HTERT RPE-1 (cell line): ENCODE data around the gene FOXO6.

Source experiments
- in situ Hi-C: fragments of 300-500 bp; cut with MboI; formaldehyde crosslinking; loops from 4 replicates; pipeline ENCODE4 v1.14.3; 2020; ENCODE audit warnings: low sequenced_read_pairs

FOXO6 gene

DNA sequence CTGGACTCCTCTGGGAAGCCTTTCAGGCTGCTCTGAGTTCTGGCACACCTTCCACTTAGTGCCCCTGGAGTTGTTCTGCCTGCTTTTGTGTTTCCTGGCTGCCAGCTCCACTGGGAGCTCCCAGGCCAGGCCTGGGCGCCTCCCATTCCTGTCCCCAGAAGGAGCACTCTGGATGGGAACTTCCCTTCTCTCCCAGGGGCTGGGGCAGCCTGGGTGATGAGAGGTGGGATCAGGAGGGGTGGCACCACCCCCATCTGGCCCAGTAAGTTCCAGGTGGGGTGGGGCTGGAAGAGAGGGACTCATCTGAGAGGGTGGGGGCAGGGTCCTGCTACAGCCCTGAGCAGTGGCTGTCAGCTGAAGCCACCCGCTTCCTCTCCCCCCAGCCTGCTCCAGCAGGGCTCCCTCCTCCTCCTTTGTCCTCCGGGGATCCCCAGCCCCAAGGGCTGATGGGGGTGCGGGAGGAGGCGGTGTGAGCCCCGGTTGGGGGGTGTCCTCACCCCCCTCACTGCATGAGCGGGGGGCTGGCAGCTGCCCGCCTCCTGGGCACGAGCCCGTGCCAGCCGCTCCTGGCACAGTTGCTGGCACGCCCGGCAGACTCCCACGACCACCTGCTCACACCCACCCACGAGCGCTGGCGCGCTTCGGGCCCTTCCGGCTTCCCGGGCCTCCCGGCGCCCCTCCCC is 4.7 kb downstream of the FOXO6 start:
- in situ Hi-C loops: no loop called here

DNA sequence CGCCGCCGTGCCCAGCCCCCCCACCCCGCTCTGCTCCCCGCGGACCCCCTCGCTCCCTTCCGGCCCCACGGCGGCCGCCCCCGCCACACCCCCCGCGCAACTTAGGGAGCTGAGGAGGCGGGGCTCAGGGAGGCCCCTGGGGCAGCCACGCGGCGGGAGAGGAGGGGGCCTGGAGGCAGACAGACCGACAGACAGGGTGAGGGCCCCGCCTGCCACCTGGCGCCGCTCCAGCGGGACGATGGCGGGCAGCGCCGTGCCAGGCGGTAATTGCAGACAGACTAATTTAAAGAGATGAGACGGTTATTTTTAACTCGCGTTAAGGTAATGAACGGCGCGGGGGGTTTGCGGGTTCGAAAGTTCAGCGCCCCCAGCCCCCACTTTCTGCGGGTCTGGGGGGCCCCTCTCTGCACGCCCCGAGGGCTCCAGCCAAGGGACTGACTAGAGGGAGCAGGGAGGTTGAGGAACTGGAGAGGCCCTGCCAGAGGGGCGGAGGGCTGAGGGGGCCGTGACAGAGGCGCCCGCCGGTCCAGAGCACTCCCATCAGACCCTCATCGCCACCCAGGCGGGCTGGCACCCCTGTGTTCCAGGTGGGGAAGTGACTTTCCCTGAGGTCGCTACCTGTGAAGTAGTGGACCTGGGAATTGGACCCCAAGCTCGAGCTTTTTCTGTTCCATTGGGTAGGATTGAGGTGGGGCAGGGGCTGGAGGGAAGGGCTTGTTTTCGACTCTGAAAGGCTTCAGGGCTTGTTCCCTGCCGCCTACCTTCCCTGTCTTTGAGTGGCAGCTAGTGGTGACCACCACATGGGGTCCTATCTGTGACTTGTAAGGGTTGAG is 5.4 kb downstream of the FOXO6 start:
- in situ Hi-C loops: no loop called here

DNA sequence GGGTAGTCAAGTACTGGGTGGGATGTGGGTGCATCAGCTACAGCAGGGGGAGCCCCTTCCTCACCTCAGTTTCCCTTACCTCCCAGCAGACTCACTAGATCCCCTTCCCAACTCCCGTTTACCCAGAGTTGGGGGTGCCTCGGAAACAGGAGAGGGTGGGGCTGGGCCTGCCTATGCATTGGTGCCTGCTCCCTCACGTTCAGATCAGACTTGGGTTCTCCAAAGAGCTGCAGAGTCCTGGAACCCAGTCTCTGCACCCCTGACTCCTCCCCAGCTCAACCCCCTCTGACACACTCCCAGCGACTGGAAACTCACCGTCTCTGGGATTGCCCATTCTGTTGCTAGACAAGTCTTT is 6.0 kb downstream of the FOXO6 start:
- in situ Hi-C loops: no loop called here

DNA sequence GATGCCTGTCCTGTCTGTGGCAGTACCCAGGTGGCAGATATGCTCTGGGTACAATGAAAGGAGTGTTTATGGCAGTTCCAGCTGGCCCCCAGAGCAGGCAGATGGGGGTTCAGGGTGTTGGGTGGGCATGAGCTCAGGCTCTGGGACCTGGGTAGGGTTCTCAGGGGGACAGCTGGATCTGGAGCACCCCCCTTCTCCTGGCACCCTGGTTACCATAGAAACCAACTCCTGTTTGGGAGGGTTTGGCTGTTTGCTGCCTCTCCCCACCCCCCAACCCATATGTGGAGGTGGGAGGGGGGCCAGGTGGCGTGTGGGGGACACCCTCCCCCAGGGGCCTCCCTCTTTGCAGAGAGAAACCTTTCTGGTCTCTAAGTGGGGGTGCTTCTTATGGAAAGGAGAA is 7.1 kb downstream of the FOXO6 start:
- in situ Hi-C loops: no loop called here

DNA sequence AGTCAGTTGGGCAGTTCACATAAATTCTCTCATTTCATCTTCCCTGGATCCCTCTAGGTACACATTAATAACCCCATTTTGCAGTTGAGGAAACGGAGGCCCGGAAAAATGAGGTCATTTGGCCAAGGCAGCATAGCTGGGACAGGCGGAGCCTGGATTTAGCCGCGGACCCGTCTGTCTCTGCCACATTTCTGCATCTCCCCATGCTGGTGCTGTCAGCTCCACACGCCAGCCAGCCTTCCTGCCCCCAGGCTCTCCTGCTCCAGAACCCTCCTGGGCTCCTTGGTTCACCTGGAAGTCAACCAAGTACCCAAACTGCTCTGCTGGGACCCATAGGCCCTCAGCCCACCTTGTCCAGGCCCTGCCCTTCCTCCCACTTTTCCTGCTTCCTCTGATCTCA is 7.6 kb downstream of the FOXO6 start:
- in situ Hi-C loops: no loop called here

DNA sequence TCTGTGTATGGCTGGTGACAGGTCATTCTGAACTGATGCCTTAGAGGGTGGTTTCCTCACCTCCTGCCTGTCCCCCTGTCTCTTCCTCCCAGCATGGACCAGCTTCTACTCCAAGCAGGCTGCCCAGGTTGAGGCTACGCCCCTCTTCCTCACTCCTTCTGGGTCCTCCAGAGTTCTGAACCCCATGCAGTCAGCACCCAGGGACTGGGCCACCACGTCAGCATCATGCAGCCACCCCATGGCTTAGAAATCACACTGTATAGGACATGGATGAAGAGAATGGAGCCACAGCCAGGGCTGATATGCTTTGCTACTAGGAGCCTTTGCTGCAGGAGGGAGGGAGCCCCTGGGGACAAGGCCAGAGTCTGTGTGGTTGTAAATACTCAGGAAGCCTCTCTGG is 8.3 kb downstream of the FOXO6 start:
- in situ Hi-C loops: no loop called here

DNA sequence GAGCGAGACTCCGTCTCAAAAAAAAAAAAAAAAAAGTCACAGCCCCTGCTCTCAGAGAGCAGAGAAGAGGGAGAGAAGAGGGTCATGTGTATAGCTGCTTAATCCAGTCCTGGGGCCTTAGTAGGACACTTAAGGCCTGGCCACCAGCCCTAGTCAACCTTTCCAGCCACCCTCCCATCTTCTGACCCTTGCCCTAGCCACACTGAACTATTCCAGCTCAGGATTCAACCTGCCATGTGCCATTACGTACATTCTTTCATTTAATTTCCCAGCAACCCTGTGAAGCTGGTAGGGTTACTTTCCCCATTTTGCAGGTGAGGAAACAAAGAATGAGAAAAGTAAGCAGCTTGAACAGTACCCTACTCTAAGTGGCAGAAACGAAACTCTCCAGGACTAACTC is 9.0 kb downstream of the FOXO6 start:
- in situ Hi-C loops: no loop called here

DNA sequence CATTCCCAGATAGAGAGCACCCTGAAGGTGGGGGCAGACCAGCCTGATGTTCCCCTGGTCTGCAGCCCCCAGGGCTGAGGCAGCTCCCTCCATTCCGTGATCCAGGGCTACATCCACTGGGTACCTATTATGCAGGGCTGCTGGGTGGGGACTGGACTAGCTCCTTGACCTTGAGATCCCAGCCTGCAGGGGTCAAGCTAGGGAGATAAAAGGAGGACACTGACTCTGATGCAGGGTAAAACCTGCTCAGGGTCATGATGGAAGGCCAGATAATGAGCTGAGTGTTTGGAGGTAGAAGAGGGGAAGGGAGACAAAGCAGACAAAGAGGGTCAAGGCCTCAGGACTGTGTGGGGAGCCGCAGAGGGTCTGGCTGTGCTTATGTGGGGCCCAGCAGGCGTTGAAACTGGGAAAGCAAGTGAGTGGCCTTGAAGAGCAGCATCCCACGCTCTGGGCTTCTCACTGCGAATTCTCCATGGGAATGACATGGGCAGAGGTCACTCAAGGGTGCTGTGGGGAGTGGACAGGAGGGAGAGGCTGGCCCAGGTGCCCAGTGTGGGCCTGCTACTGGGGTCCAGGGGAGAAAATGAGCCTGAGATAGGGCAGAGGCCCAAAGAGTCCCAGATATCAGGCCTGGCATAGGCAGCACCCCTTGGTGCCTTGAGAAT is 9.7 kb downstream of the FOXO6 start:
- in situ Hi-C loops: no loop called here

DNA sequence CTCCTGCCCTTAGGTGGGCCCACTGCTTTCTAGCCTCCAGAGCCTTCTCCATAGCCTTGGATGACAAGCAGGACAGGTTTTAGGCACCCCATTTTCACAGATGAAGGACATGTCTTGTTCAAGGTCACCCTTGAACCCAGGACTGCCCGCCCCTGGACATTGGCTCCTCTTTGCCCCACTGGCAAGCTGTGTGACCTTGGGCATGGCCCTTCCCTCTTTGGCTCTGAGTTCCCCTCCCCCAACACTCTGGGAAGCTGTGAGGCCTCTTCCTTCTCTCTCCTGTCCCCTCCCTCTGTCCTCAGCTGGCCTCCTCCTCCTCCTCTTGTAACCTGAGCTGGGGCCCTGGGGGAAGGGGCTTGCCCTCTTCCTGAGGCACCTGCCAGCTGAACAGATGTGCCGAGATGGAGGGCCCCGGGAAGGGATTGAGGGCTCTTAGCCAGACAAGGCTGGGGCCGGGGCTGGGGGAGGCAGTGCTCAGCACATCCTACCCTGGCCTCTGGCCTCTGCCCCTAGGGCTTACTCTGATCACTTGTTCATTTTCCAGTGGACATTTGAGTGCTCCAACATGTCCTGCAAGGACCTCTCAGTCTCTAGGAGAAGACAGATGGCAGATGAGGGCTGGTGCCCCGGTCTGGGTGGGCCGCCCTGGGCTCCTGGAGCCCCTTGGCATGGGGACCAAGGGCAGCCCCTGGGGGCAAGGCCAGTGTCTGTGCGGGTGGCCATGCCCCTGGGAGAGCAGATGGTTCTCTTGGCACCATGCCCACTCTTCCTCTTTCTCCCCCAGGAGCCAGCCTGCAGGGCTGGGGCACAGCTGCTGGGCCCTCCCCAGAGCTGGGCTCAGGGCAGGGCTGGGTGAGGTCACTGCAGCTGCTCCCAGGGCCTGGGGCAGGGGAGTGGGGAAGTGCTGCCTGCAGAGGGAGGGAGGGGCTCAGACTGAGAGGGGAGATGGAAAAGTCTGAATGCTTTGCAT is 10.7 kb downstream of the FOXO6 start:
- in situ Hi-C loops: no loop called here

DNA sequence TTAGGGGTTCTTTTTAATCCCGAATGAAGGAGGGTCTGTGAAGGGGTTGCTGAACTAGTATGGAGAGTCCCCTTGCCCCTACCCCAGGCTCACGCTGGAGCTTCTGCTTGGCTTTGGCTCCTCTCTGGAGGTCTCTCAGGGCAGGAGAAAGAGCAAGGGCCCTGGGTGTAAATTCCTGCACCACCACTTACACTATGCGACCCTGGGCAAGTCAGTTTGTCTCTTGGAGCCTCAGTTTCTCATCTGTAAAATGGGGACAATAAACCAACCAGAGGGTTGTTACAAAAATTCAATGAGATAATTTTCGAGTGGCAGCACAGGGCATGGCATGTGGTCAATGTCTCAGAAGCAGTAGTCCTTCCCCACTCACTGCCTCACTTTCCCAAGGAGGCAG is 11.4 kb downstream of the FOXO6 start:
- in situ Hi-C loops: no loop called here

DNA sequence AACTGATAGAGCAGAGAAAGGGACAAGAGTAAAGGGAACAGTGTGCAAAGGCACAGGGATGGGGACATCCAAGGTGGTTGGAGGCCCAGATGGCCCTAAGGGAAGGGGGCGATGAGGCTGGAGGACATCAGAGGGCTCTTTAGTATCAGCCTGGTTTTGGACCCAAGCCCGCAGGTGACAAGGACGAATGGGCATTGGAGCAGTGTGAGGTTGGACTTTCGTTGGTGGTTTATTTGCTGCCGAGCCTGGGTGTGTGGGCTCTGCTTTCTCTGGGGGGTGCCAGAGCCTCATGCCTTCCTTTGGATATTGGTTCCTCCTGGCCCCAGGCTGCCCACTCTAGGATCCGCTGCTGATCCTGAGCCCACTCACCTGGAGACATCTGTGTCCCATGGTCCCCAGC is 12.1 kb downstream of the FOXO6 start:
- in situ Hi-C loops: no loop called here

DNA sequence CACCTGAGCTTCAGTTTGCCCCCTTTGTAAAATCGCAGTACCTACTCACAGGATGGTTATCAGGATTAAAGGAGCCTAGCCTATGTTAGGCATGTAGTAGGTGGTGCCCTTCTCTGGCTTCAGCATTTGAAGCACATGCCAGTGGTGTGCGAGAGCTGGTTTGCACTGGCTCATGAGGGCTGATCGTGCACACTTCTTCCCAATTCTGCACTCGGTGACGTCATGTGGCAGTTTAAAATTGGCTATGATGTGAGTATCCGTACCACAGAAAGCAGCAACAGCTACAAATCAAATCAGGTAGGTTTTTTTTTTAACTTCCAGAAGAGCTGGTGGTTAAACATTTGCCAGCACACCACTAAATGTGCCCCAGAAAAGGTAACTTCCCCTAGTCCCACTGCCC is 13.5 kb downstream of the FOXO6 start:
- in situ Hi-C loops: no loop called here

DNA sequence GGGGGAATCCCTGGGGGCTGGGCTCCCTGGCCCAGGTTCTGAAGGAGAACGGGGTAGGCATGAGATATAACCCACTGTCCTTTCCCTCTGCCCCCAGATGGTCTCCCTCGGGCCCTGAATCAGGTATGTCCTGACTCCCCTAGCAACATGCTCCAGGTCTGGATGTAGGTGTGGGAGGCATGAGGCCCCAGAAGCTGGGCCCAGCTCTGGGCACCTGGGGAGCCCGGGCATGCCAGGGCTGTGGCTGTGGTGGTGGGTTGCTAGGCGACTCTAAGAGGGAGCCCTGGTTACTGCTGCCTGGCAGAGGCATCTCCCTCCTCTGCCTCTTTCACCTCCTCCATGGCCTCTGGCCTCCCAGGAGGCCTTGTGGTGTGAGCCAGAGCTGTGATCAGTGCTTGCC is 16.2 kb downstream of the FOXO6 start:
- in situ Hi-C loops: no loop called here

DNA sequence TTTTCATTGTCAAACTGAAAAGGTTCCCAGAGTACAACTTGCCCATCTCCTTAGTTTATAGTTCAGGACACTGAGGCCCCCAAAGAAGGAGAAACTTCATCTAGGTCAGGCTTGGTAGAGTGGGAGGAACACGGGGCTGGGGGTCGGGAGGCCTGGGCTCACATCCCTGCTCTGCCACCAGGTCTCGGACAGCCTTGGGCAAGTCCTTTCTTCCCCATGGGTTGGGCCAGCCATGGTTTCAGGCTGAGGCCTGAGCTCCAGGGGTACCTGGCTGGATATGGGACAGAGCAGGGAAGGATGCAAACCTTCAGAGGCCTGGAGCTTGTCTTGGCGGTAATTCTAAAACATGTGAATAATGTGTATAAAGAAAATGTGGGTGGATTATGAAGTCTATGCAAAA is 17.0 kb downstream of the FOXO6 start:
- in situ Hi-C loops: no loop called here

DNA sequence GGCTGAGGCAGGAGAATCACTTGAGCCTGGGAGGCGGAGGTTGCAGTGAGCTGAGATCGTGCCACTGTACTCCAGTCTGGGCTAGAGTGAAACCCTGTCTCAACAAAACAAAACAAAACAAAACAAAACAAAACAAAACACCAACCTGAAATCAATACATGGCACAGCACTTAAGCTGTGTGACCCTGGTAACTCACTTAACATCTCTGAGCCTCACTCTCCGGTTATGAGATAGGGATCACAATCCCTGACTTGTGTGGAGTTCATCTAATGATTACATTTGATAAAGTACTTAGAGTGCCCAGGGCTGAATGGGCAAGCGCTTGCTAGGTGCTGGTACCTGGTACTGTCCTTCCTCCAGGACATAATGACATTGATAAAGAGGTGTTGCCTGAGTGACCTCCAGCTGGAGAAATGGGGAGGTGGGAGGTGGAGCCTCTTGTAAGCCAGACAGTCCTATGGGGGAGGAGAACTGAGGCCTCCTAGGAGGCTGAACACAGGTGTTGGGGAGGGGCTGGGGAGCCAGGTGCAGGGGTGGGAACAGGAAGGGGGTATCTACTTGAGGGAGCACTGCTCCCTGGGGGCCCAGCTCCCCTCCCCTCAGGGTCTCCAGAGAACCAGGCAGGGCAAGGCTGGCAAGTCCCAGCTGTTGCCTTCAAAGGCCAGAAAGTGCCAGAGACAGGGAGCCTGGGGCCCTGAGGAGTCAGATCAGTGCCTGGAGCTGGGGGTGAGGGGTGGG is 17.9 kb downstream of the FOXO6 start:
- in situ Hi-C loops: no loop called here

DNA sequence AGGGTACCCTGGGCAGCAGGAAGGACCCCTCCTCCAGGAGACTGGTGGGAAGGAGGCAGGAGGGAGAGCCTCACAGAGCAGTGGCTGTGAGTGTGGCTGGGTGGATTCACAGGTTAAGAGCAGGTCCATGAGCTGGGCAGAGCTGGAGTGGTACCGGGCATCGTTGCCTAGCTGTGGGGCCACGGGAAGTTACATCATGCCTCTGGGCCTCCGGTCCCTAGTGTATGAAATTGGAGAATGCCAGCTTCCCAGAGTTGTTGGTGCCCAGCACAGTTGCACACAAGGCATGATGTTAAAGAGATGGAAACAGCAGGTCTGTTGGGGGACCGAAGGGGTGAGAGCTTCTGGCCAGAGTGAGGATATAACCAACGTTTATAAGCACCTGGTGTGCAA is 18.5 kb downstream of the FOXO6 start:
- in situ Hi-C loops: no loop called here

DNA sequence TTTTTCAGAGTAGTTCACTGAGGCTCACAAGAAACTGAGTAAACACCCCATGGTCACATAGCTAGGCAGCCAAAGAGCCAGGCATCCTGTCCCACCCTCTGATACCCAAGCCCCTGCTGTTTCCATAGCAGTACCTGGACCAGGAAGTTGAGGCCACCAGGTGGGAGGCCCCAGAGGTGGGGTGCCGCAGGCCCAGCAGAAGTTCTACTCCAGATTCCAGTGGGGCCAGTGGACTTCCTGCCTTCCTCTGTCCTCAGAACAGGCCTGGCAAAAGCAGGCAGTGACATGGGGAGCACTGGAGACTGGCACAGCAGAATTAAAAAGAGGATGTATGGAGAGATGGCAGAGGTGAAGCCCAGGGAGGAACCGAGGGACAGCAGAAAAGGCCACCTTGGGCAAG is 19.0 kb downstream of the FOXO6 start:
- in situ Hi-C loops: no loop called here

DNA sequence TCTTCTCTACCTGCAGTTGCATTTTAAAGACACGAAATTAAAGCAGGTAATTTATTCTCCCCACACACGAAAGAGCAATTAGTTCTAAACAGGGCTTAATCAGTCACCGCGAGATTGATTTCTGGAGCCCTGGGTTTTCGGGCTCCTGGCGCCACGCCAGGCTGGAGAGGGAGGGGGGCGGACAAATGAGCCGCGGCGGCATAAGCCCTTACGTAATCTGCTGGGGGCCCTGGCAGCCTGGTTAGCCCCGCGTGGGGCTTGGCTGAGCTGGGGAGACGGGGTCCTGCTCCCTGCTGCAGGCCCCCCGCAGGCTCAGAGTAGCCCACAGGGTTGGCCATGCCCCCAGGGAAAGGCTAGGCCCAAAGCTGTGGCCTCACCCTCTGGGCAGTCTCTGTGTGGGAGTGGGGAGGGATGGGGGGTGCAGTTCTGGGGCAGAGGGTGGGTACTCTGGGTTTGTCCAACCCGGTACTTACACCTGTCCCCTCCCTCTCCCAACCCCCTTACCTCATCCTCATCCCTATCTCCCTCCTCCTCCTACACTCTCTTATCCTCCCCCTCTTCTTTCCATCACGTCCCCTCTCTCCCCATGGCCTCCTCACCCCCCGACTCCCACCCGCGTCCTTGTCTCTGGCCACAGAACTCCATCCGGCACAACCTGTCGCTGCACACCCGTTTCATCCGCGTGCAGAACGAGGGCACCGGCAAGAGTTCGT is 19.9 kb downstream of the FOXO6 start:
- in situ Hi-C loops: no loop called here

DNA sequence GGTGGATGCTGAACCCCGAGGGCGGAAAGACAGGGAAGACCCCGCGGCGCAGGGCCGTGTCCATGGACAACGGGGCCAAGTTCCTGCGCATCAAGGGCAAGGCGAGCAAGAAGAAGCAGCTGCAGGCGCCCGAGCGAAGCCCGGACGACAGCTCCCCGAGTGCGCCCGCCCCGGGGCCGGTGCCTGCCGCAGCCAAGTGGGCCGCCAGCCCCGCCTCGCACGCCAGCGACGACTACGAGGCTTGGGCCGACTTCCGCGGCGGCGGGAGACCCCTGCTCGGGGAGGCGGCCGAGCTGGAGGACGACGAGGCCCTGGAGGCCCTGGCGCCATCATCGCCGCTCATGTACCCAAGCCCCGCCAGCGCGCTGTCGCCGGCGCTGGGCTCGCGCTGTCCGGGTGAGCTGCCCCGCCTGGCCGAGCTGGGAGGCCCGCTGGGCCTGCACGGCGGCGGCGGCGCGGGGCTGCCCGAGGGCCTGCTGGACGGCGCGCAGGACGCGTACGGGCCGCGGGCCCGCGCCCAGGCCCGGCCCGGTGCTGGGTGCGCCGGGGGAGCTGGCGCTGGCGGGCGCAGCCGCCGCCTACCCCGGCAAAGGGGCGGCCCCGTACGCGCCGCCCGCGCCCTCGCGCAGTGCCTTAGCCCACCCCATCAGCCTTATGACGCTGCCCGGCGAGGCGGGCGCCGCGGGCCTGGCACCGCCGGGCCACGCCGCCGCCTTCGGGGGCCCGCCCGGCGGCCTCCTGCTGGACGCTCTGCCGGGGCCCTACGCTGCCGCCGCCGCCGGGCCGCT is 20.7 kb downstream of the FOXO6 start:
- in situ Hi-C loops: no loop called here
